AG04450 (cell line): ENCODE measurements around the gene TASP1. TPM values are rescaled to one million over a fixed set of nuclear protein-coding genes. Genes with fewer than 3 reads are reported as not detected.
"Not testable (repeated sequence)": the region's sequence is repeated elsewhere in the genome, so short reads cannot be mapped to it uniquely, and the experiment has no call there.

Source experiments
- CTCF ChIA-PET: fragments of 300-600, 350-600 bp; formaldehyde crosslinking; extraction: SDS; loops from one replicate; lab custom pipeline; 2022; ENCODE audit warnings: antibody characterized with exemption, inconsistent platforms; lab: Charles Lee
- POLR2A ChIA-PET: fragments of 350-600 bp; formaldehyde crosslinking; extraction: SDS; loops from one replicate; lab custom pipeline; 2021; ENCODE audit warnings: antibody characterized with exemption, inconsistent platforms; lab: Yijun Ruan, JAX
- DNase-seq: peaks from one replicate; pipeline ENCODE4 v3.0.0-alpha.2; 2011; ENCODE audit warnings: low read depth, low spot score
- H3K27ac ChIP-seq: one replicate; pipeline ENCODE4 v1.5.1; 2012; ENCODE audit warnings: low read depth, low read length, control low read depth
- H3K27me3 ChIP-seq: one replicate; pipeline ENCODE4 v1.6.0; 2012; ENCODE audit warnings: low read length; ENCODE audit not compliant: control insufficient read depth, insufficient read depth
- H3K4me3 ChIP-seq: 2 replicates; pipeline ENCODE4 v1.5.1; 2011; ENCODE audit warnings: mild to moderate bottlenecking, low read depth, low read length, control low read depth
- H3K9me3 ChIP-seq: 2 replicates; pipeline ENCODE4 v1.5.1; 2012; ENCODE audit warnings: low read length; ENCODE audit not compliant: control insufficient read depth, insufficient read depth
- CTCF ChIP-seq: IDR thresholded peaks from 2 replicates; pipeline ENCODE4 v1.5.1; 2011; ENCODE audit warnings: low read depth, low read length, control low read depth, inconsistent platforms
- polyA plus RNA-seq: library from polyadenylated mRNA; depleted of rRNA; stranded (reverse); fragments of >200 nt; gene quantifications from 2 replicates; pipeline ENCODE4 v1.2.3, GENCODE V29; 2011

TASP1 gene
- polyA plus RNA-seq, 1 experiment, result 6.0 TPM

GRCh38 chr20:13661070-13661685, 22.4 kb upstream of the TASP1 start:
- Histone ChIP-seq H3K4me3 (no peak overlapping the region), H3K9me3 (no peaks in the 10 kb centered on the region), H3K27me3 (no peaks in the 10 kb centered on the region), H3K27ac (no peak overlapping the region)
- TF ChIP-seq CTCF, result no peak
- POLR2A ChIA-PET, result no interaction called here
- CTCF ChIA-PET, result interaction anchor here (0.9 kb wide), 1 partner anchor 111 kb away, joined by 4 read pairs; no protein-coding TSS in a partner anchor
- no peak for DNase-seq

- CTCF ChIA-PET, result no interaction called here
- POLR2A ChIA-PET, result no interaction called here
- H3K27ac ChIP-seq, result no peak overlapping the region
- H3K4me3 ChIP-seq, result no peak overlapping the region
- no peaks in the 10 kb centered on the region for H3K27me3 ChIP-seq
- DNase-seq, result no peak
- TF ChIP-seq CTCF, result no peak
- no peaks in the 10 kb centered on the region for H3K9me3 ChIP-seq
Observed at GRCh38 chr20:13659288-13659687, 20.6 kb upstream of the TASP1 start.

- DNase-seq, H3K27me3 ChIP-seq, H3K9me3 ChIP-seq, H3K4me3 ChIP-seq, H3K27ac ChIP-seq, CTCF ChIA-PET, POLR2A ChIA-PET: not testable (repeated sequence)
Observed at GRCh38 chr20:13658060-13658459, 19.3 kb upstream of the TASP1 start.

GRCh38 chr20:13656721-13657368, 18.1 kb upstream of the TASP1 start:
- POLR2A ChIA-PET, result no interaction called here

GRCh38 chr20:13654463-13655023, 15.8 kb upstream of the TASP1 start:
- H3K27ac ChIP-seq, result no peak overlapping the region
- DNase-seq, result no peak
- no peak for TF ChIP-seq CTCF
- no peak overlapping the region for H3K4me3 ChIP-seq
- POLR2A ChIA-PET, result no interaction called here
- peaks cover 3% of the 10 kb centered on the region for H3K27me3 ChIP-seq
- CTCF ChIA-PET, result no interaction called here
- no peaks in the 10 kb centered on the region for H3K9me3 ChIP-seq

More at GRCh38 chr20:13656721-13657368, 18.1 kb upstream of the TASP1 start:
- no peak overlapping the region for H3K4me3 ChIP-seq
- H3K9me3 ChIP-seq, result no peaks in the 10 kb centered on the region
- CTCF ChIA-PET, result no interaction called here
- TF ChIP-seq CTCF, result no peak
- H3K27me3 ChIP-seq, result no peaks in the 10 kb centered on the region
- H3K27ac ChIP-seq, result no peak overlapping the region
- no peak for DNase-seq
